PC-9 (cell line): Measurements from ENCODE around the gene CLEC16A. TPM values are rescaled to one million over a fixed set of nuclear protein-coding genes. Genes with fewer than 3 reads are reported as not detected.

Experiments used
- BruUV-seq: library from RNA; stranded (reverse); fragments of 400-500 nt; replicated peaks from 2 replicates; lab custom pipeline; 2021; lab: Mats Ljungman, UMichigan
- CTCF ChIA-PET: fragments of 300-600 bp; sonication (Branson Sonifier 250); formaldehyde crosslinking; loops from one replicate; lab custom pipeline; 2022; ENCODE audit warnings: antibody characterized with exemption; lab: Charles Lee
- POLR2A ChIA-PET: fragments of 300-600 bp; sonication (Branson Sonifier 250); formaldehyde crosslinking; loops from one replicate; lab custom pipeline; 2022; ENCODE audit warnings: antibody characterized with exemption; ENCODE audit not compliant: unreplicated experiment; lab: Charles Lee
- DNase-seq, 2 experiments: peaks; one replicate each; pipeline versions ENCODE4 v3.0.0 to v3.0.0-alpha.2; 2015 to 2022; ENCODE audit warnings: mixed read lengths in 1 of 2
- H2AFZ ChIP-seq: fragments of 200-600 bp; sonication (generic); 2 replicates; pipeline ENCODE4 v1.8.1; 2017; ENCODE audit warnings: antibody characterized with exemption
- H3F3A ChIP-seq: fragments of 200-600 bp; sonication (generic); 2 replicates; pipeline ENCODE4 v1.8.1; 2017; ENCODE audit warnings: antibody characterized with exemption, mild to moderate bottlenecking, low read depth; ENCODE audit not compliant: insufficient read depth
- H3K27ac ChIP-seq: fragments of 200-600 bp; sonication (generic); 2 replicates; pipeline ENCODE4 v1.6.1; 2016; ENCODE audit warnings: mixed run types
- H3K27me3 ChIP-seq: fragments of 200-600 bp; sonication (generic); 2 replicates; pipeline ENCODE4 v1.6.1; 2016; ENCODE audit warnings: low read depth, mixed run types; ENCODE audit not compliant: insufficient read depth
- H3K36me3 ChIP-seq: fragments of 200-600 bp; sonication (generic); 2 replicates; pipeline ENCODE4 v1.6.1; 2016; ENCODE audit warnings: low read depth, mixed run types
- H3K4me1 ChIP-seq: fragments of 200-600 bp; sonication (generic); replicated peaks from 2 replicates; pipeline ENCODE4 v1.6.1; 2016; ENCODE audit warnings: mixed run types; ENCODE audit not compliant: insufficient read depth
- H3K4me2 ChIP-seq: fragments of 200-600 bp; sonication (generic); 2 replicates; pipeline ENCODE4 v1.6.1; 2017; ENCODE audit warnings: mixed run types
- H3K4me3 ChIP-seq: fragments of 200-600 bp; sonication (generic); 2 replicates; pipeline ENCODE4 v1.6.1; 2016; ENCODE audit warnings: mixed run types
- H3K79me2 ChIP-seq: fragments of 200-600 bp; sonication (generic); 2 replicates; pipeline ENCODE4 v1.6.1; 2017; ENCODE audit warnings: low read depth, mixed run types
- H3K9me2 ChIP-seq: fragments of 200-600 bp; sonication (generic); 2 replicates; pipeline ENCODE4 v1.8.1; 2017; ENCODE audit warnings: mild to moderate bottlenecking; ENCODE audit not compliant: insufficient read depth
- H3K9me3 ChIP-seq: fragments of 200-600 bp; sonication (generic); 2 replicates; pipeline ENCODE4 v1.8.1; 2016; ENCODE audit warnings: low read depth; ENCODE audit not compliant: insufficient read depth
- H4K20me1 ChIP-seq: fragments of 200-600 bp; sonication (generic); 2 replicates; pipeline ENCODE4 v1.8.1; 2017; ENCODE audit not compliant: insufficient read depth
- EZH2 ChIP-seq: fragments of 200-600 bp; sonication (generic); IDR thresholded peaks from 2 replicates; pipeline ENCODE4 v1.8.0; 2017; ENCODE audit warnings: antibody characterized with exemption, low read depth
- intact Hi-C: fragments of 100-400 bp; cut with micrococcal nuclease; formaldehyde crosslinking; loops from one replicate; pipeline ENCODE4 v1.10.0; 2022; ENCODE audit not compliant: unreplicated experiment
- total RNA-seq: library from RNA; stranded (reverse); gene quantifications from 2 replicates; pipeline ENCODE4 v1.2.3, GENCODE V29; 2021
- TF ChIP-seq, protein P1 (sequence below): fragments of 200-600 bp; sonication (generic); conservative IDR thresholded peaks from 2 replicates; pipeline ENCODE4 v1.6.1; 2017; ENCODE audit warnings: mixed run types, antibody characterized with exemption, mild to moderate bottlenecking, moderate library complexity

The CLEC16A gene
- total RNA-seq, 1 experiment from 2014 or later = 34.9 TPM

DNA sequence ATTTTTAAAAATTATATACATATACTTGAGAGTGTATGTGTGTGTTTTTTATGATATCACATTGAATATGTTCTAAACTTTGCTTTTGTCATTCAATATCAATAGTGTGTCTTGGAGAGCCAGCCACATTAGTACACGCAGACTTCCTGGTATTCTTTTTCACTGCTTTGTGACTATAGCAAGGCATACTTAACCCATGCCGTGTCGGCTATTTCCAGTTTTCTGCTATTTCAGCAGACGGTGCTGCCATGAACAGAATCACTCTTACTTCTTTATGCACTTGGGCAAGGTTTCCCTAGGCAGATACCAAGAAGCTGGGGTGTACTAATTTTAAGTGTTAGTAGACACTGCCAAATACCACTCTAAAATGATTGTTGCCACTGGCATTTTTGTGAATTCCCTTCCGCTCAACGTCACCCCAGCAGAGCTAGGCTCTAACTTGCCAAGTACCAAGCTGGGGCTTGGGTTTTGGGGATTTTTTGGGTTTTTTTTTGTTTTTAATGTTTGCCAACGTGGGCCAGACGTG, 176.8 kb downstream of the CLEC16A start:
- CTCF ChIA-PET = no interaction called here
- 0 out of 2 replicates have a peak, but pooled peaks cover 3% of the 10 kb centered on the region for H3K36me3 ChIP-seq
- no peak overlapping the region for H3K4me2 ChIP-seq
- BruUV-seq = no TSS peak
- no peak for TF ChIP-seq EZH2
- TF ChIP-seq, protein P1, sequence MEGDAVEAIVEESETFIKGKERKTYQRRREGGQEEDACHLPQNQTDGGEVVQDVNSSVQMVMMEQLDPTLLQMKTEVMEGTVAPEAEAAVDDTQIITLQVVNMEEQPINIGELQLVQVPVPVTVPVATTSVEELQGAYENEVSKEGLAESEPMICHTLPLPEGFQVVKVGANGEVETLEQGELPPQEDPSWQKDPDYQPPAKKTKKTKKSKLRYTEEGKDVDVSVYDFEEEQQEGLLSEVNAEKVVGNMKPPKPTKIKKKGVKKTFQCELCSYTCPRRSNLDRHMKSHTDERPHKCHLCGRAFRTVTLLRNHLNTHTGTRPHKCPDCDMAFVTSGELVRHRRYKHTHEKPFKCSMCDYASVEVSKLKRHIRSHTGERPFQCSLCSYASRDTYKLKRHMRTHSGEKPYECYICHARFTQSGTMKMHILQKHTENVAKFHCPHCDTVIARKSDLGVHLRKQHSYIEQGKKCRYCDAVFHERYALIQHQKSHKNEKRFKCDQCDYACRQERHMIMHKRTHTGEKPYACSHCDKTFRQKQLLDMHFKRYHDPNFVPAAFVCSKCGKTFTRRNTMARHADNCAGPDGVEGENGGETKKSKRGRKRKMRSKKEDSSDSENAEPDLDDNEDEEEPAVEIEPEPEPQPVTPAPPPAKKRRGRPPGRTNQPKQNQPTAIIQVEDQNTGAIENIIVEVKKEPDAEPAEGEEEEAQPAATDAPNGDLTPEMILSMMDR = no peak
- H3F3A ChIP-seq = no peaks in the 10 kb centered on the region
- no peaks in the 10 kb centered on the region for H3K27me3 ChIP-seq
- no peaks in the 10 kb centered on the region for H3K9me2 ChIP-seq
- POLR2A ChIA-PET = no interaction called here
- no peak overlapping the region for H3K27ac ChIP-seq
- no peak for DNase-seq
- no peaks in the 10 kb centered on the region for H4K20me1 ChIP-seq
- no peak overlapping the region for H3K4me3 ChIP-seq
- H2AFZ ChIP-seq = no peak overlapping the region
- intact Hi-C loops = no loop called here
- no peaks in the 10 kb centered on the region for H3K9me3 ChIP-seq
- no peaks in the 10 kb centered on the region for H3K79me2 ChIP-seq
- H3K4me1 ChIP-seq = no peaks in the 10 kb centered on the region

DNA sequence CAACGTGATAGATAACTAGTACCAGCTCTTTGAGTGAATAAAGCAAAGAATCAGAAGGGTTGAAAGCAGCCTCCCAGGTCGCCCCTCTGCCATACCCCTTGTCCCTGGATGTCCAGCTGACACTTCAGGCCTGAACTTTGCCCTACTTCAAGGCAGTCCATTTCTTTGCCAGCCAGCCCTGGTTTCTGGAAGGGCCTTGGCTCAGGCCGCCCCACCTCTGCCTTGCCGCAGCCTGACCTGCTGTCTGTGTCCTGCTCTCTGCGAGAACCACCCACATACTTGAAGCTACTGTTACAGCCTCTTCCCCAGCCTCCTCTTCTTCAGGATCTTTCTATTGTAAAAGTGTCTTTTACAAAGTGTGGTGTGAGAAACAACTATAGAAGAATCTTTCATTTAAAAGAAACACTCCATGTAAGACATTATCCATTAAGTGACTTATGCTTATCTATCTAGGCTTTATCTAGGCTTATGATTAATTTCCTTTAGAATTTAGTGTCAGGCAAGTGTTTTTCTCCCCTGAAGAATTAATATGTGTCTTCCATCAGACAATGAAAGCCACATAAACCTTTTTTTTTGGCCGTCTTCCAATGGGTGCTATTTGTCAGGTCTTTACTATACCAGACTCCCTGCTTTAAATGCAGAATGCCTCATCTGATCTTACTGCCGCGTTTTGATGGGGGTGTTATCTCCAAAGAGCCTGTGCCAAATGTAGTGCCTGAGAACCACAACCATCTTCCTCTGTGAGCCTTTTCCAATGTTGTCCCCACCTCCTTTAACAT, 177.7 kb downstream of the CLEC16A start:
- no peaks in the 10 kb centered on the region for H4K20me1 ChIP-seq
- no peak overlapping the region for H3K4me2 ChIP-seq
- no TSS peak for BruUV-seq
- CTCF ChIA-PET = no interaction called here
- H3F3A ChIP-seq = no peaks in the 10 kb centered on the region
- intact Hi-C loops = no loop called here
- no peak for DNase-seq
- no peaks in the 10 kb centered on the region for H3K9me2 ChIP-seq
- no peak overlapping the region for H2AFZ ChIP-seq
- no peak overlapping the region for H3K4me3 ChIP-seq
- H3K4me1 ChIP-seq = no peaks in the 10 kb centered on the region
- no peaks in the 10 kb centered on the region for H3K27me3 ChIP-seq
- H3K79me2 ChIP-seq = no peaks in the 10 kb centered on the region
- H3K36me3 ChIP-seq = 0 out of 2 replicates have a peak, but pooled peaks cover 3% of the 10 kb centered on the region
- no peak for TF ChIP-seq EZH2
- TF ChIP-seq, protein P1 = no peak
- no peak overlapping the region for H3K27ac ChIP-seq
- no peaks in the 10 kb centered on the region for H3K9me3 ChIP-seq
- POLR2A ChIA-PET = interaction anchor here (0.7 kb wide), 1 partner anchor 139 kb away, joined by 23 read pairs; no protein-coding TSS in a partner anchor

DNA sequence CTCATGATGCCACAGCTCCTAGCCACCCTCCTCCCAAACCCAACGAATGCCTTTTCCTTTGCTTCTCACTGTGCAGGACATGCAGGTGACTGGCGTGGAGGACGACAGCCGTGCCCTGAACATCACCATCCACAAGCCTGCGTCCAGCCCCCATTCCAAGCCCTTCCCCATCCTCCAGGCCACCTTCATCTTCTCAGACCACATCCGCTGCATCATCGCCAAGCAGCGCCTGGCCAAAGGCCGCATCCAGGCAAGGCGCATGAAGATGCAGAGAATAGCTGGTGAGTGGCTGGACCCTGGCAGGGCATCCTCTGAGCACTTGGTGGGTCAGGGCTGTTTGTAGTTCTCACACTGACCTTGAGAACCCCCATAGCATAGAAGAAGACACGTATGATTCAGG, 179.3 kb downstream of the CLEC16A start:
- no peak overlapping the region for H2AFZ ChIP-seq
- no TSS peak for BruUV-seq
- H3K9me3 ChIP-seq = no peaks in the 10 kb centered on the region
- TF ChIP-seq, protein P1 = no peak
- TF ChIP-seq EZH2 = no peak
- POLR2A ChIA-PET = no interaction called here
- H3K27ac ChIP-seq = no peak overlapping the region
- H3K4me1 ChIP-seq = no peaks in the 10 kb centered on the region
- no peaks in the 10 kb centered on the region for H3K9me2 ChIP-seq
- no peaks in the 10 kb centered on the region for H4K20me1 ChIP-seq
- intact Hi-C loops = no loop called here
- H3F3A ChIP-seq = no peaks in the 10 kb centered on the region
- H3K4me3 ChIP-seq = no peak overlapping the region
- CTCF ChIA-PET = no interaction called here
- H3K79me2 ChIP-seq = no peaks in the 10 kb centered on the region
- no peak overlapping the region for H3K4me2 ChIP-seq
- H3K27me3 ChIP-seq = no peaks in the 10 kb centered on the region
- 0 out of 2 replicates have a peak, but pooled peaks cover 3% of the 10 kb centered on the region for H3K36me3 ChIP-seq
- no peak for DNase-seq
